HTR-8/SVneo (cell line): ENCODE results near the gene F10.

ENCODE experiments used
- DNase-seq: peaks from one replicate; pipeline ENCODE4 v3.0.0; 2011; ENCODE audit warnings: low spot score, mixed read lengths; ENCODE audit not compliant: insufficient read length
- FAIRE-seq: peaks from 2 replicates; lab custom pipeline; 2011; peaks lifted over from hg19 to GRCh38; lab: Jason Lieb, UNC

Gene F10

DNA sequence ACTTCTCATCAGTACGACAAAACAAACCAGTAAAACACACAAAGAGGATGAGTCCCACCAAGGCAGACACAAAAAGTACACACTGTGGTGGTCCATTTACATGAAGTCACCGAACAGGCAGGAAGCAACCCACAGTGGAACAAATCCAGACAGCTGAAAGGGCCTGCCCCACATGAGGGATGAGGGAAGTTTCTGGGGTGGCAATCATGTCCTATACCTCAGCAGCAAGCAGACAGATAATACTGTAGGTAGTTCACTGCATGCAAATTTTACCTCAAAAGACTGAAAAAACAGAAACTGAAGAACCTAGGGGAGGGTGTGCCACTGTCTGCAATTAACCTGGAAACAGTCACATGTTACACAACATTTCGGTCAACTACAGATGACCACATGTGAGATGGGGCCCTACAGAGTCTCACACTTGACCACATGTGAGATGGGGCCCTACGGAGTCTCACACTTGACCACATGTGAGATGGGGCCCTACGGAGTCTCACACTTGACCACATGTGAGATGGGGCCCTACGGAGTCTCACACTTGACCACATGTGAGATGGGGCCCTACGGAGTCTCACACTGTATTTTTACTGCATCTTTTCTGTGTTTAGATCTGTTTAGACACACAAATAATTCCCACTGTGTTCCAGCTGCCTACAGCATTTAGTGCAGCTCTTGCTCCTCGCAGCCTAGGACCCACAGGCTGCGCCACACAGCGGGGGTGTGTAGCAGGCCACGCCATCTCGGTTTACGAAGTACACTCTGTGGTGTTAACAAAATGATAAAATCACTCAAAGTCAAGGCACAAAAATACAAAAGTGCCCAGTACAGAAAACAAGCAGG lies 63.7 kb downstream of the F10 start:
- DNase-seq: no peak
- no peak for FAIRE-seq

GRCh38 chr13:113187263-113187669 lies 64.7 kb downstream of the F10 start:
- peak; percentile 90 for FAIRE-seq
- DNase-seq: peak; percentile 91

GRCh38 chr13:113187883-113188665 lies 65.5 kb downstream of the F10 start:
- DNase-seq: no peak
- FAIRE-seq: no peak

DNA sequence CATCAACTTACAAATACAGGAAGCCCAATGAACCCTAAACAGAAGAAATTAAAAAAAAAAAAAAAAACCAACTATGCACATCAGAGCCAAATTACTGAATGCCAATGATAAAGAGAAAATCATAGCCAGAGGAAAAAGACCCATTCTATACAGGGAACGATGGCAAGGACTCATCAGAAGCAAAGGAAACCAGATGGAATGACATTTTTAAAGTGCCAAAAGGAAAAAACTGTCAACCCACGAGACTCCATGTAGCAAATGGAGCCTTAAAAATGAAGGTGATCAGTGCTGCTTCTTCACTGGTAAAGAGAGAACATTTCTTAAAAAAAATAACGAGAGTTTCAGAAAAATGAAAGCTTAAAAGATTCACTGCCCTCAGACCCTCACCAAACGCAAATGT lies 67.6 kb downstream of the F10 start:
- DNase-seq: no peak
- FAIRE-seq: no peak

GRCh38 chr13:113192279-113192678 lies 69.7 kb downstream of the F10 start:
- FAIRE-seq (no peak), DNase-seq (no peak)

DNA sequence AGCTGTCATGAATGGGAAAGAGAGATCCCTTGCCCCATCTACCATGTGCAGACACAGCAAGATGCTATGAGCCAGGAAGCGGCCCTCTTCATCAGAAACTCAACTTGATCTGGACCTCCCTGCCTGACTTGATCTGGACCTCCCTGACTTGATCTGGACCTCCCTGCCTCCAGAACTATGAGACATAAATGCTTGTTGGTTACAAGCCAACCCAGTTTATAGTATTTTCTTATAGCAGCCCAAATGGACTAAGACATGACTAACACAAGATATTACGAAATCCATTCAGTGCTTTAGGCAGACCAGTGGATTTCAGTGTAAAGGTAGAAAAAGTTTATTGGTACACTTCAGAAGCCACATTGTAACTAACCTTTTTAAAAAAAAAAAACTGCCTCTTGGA lies 70.3 kb downstream of the F10 start:
- DNase-seq (no peak), FAIRE-seq (no peak)

- FAIRE-seq (no peak), DNase-seq (no peak)
Observed at GRCh38 chr13:113195360-113195759, 72.8 kb downstream of the F10 start.

- no peak for DNase-seq
- FAIRE-seq: no peak
Observed at GRCh38 chr13:113196970-113197737, 74.6 kb downstream of the F10 start.
